ENCODE measurements around the gene ARHGEF37.

ARHGEF37 gene

GRCh38 chr5:149652697-149653096, 71.4 kb downstream of the ARHGEF37 start:
- no peak overlapping the region for H3K27ac ChIP-seq
- TF ChIP-seq, protein P1, sequence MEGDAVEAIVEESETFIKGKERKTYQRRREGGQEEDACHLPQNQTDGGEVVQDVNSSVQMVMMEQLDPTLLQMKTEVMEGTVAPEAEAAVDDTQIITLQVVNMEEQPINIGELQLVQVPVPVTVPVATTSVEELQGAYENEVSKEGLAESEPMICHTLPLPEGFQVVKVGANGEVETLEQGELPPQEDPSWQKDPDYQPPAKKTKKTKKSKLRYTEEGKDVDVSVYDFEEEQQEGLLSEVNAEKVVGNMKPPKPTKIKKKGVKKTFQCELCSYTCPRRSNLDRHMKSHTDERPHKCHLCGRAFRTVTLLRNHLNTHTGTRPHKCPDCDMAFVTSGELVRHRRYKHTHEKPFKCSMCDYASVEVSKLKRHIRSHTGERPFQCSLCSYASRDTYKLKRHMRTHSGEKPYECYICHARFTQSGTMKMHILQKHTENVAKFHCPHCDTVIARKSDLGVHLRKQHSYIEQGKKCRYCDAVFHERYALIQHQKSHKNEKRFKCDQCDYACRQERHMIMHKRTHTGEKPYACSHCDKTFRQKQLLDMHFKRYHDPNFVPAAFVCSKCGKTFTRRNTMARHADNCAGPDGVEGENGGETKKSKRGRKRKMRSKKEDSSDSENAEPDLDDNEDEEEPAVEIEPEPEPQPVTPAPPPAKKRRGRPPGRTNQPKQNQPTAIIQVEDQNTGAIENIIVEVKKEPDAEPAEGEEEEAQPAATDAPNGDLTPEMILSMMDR (IDR thresholded peaks at IDR 0.05): no peak
- TF ChIP-seq ZFX (IDR thresholded peaks at IDR 0.05; ENCODE audit: borderline replicate concordance): no peak

GRCh38 chr5:149654231-149654630, 72.9 kb downstream of the ARHGEF37 start:
- TF ChIP-seq ZFX (IDR thresholded peaks at IDR 0.05; ENCODE audit: borderline replicate concordance): no peak
- TF ChIP-seq, protein P1 (IDR thresholded peaks at IDR 0.05): no peak
- no peak overlapping the region for H3K27ac ChIP-seq

- TF ChIP-seq ZFX (IDR thresholded peaks at IDR 0.05; ENCODE audit: borderline replicate concordance): no peak
- TF ChIP-seq, protein P1 (IDR thresholded peaks at IDR 0.05): no peak
- H3K27ac ChIP-seq: no peak overlapping the region
Observed at GRCh38 chr5:149654883-149655505, 73.7 kb downstream of the ARHGEF37 start.

GRCh38 chr5:149656576-149657182, 75.4 kb downstream of the ARHGEF37 start:
- no peak overlapping the region for H3K27ac ChIP-seq

DNA sequence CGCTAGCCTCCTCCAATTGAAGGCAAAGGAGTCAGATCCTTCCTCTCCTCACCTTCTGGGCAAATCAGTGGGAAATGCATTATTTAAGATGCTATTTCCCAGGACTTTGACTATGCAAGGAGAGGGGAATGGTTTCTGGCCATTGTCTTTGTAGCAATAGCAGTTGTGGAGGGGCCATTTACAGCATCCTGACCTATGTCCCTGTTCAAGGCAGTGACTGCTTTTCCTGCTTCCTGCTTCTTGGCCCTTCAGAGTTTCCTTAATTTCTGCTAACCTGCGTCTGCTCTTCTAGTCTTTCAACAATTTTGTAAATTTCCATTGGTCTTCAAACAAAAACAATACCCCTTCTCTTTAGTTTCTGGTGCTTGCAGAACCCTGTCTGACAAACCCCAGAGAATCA, 76.0 kb downstream of the ARHGEF37 start:
- TF ChIP-seq ZFX (IDR thresholded peaks at IDR 0.05; ENCODE audit: borderline replicate concordance): no peak
- TF ChIP-seq, protein P1 (IDR thresholded peaks at IDR 0.05): no peak
- H3K27ac ChIP-seq: no peak overlapping the region

More at GRCh38 chr5:149656576-149657182, 75.4 kb downstream of the ARHGEF37 start:
- no peak for TF ChIP-seq ZFX (IDR thresholded peaks at IDR 0.05; ENCODE audit: borderline replicate concordance)
- TF ChIP-seq, protein P1 (IDR thresholded peaks at IDR 0.05): peak; percentile 83

DNA sequence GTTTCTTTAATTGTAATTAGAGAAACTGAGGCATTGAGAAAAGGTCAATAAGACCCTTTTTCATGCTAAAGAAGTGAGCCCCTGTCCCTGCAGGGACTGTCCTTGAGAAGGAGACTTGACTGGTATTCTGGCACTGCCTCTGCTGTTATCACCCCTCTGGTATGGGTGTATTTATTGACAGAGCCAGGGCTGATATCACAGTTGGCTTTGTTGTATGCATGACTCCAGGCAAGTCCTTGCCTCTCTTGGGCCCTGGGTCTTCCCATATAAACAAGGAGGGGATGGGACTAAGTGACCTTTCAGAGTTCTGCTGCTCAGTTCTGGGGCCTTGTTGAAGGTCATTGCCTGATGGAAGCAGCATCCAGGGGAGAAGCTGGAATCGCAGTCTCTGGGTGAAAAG, 77.0 kb downstream of the ARHGEF37 start:
- TF ChIP-seq, protein P1 (IDR thresholded peaks at IDR 0.05): no peak
- no peak overlapping the region for H3K27ac ChIP-seq

DNA sequence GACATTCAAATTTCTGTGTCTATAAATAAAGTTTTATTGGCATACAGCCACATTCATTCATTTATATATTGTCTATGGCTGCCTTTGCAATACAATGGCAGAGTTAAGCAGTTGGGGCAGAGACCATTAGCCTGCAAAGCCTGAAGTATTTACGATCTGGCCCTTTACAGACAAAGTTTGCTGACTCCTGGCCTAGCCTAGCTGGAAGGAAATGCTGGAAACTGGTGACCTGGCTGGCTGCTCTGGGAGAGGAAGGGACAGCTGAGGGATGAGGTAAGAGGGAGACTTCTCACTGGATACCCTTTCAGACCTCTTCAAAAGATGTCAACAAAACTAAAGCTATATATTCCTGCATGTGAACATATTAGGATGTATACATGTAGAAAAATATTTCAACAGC, 82.8 kb downstream of the ARHGEF37 start:
- TF ChIP-seq ZFX (IDR thresholded peaks at IDR 0.05; ENCODE audit: borderline replicate concordance): no peak
- TF ChIP-seq, protein P1 (IDR thresholded peaks at IDR 0.05): no peak
- no peak overlapping the region for H3K27ac ChIP-seq
